IMR-90 (cell line): ENCODE data around the gene LPXN. TPM values are rescaled to one million over a fixed set of nuclear protein-coding genes. Genes with fewer than 3 reads are reported as not detected.
A peak's percentile ranks its signal among the peaks of the same experiment; 100 is the strongest.

Source experiments
- ATAC-seq: fragments of 200-7000 bp; cut with Tn5 transposase; 2 replicates; pipeline ENCODE4 v1.9.1; 2020; ENCODE audit warnings: low read depth, mild to moderate bottlenecking, moderate library complexity
- BruUV-seq: library from RNA; stranded (reverse); fragments of 400-500 nt; replicated peaks from 2 replicates; lab custom pipeline; 2021; lab: Mats Ljungman, UMichigan
- CTCF ChIA-PET: fragments of 300-600 bp; formaldehyde crosslinking; extraction: SDS; loops from one replicate; lab custom pipeline; 2021; ENCODE audit warnings: antibody characterized with exemption; lab: Yijun Ruan, JAX
- POLR2A ChIA-PET: fragments of 300-600 bp; sonication (Branson Sonifier 250); formaldehyde crosslinking; loops from one replicate; lab custom pipeline; 2022; ENCODE audit warnings: antibody characterized with exemption; ENCODE audit not compliant: unreplicated experiment; lab: Charles Lee
- DNase-seq: peaks from one replicate; pipeline ENCODE4 v3.0.0; 2013
- H2AFZ ChIP-seq: replicated peaks from 2 replicates; pipeline ENCODE3; 2013; ENCODE audit warnings: low read length, mild to moderate bottlenecking; ENCODE audit not compliant: poor library complexity
- H2AK5ac ChIP-seq: 2 replicates; pipeline ENCODE4 v1.6.1; 2013; ENCODE audit warnings: low read depth, low read length, inconsistent platforms
- H2AK9ac ChIP-seq: replicated peaks from 2 replicates; pipeline ENCODE3; 2013; ENCODE audit warnings: mild to moderate bottlenecking, low read depth, low read length, moderate library complexity; ENCODE audit not compliant: poor library complexity
- H2BK120ac ChIP-seq: 2 replicates; pipeline ENCODE4 v1.6.1; 2013; ENCODE audit warnings: low read depth, low read length, inconsistent platforms
- H2BK15ac ChIP-seq: 3 replicates; pipeline ENCODE4 v1.6.1; 2013; ENCODE audit warnings: low read depth, low read length, inconsistent platforms
- H2BK20ac ChIP-seq: 2 replicates; pipeline ENCODE4 v1.6.1; 2013; ENCODE audit warnings: low read depth, mild to moderate bottlenecking, inconsistent platforms, low read length, moderate library complexity
- H2BK5ac ChIP-seq: 2 replicates; pipeline ENCODE4 v1.6.1; 2013; ENCODE audit warnings: mild to moderate bottlenecking, low read depth, low read length, inconsistent platforms; ENCODE audit not compliant: poor library complexity, severe bottlenecking
- H3K14ac ChIP-seq: replicated peaks from 2 replicates; pipeline ENCODE4 v1.6.1; 2013; ENCODE audit warnings: low read depth, low read length, inconsistent platforms
- H3K18ac ChIP-seq: 2 replicates; pipeline ENCODE4 v1.6.1; 2013; ENCODE audit warnings: low read depth, low read length, control low read depth
- H3K23ac ChIP-seq: 2 replicates; pipeline ENCODE4 v1.6.1; 2013; ENCODE audit warnings: low read depth, low read length, inconsistent platforms
- H3K27ac ChIP-seq: 2 replicates; pipeline ENCODE4 v1.5.1; 2013; ENCODE audit warnings: mild to moderate bottlenecking, control low read depth, low read length; ENCODE audit not compliant: insufficient read depth
- H3K27me3 ChIP-seq: 2 replicates; pipeline ENCODE4 v1.6.1; 2013; ENCODE audit warnings: low read length; ENCODE audit not compliant: control insufficient read depth, insufficient read depth
- H3K36me3 ChIP-seq: 2 replicates; pipeline ENCODE4 v1.6.1; 2013; ENCODE audit warnings: low read length, mixed read lengths; ENCODE audit not compliant: control insufficient read depth, insufficient read depth
- H3K4ac ChIP-seq: 2 replicates; pipeline ENCODE4 v1.6.1; 2013; ENCODE audit warnings: low read depth, low read length, inconsistent platforms
- H3K4me1 ChIP-seq: 2 replicates; pipeline ENCODE4 v1.6.1; 2013; ENCODE audit warnings: low read length, mixed read lengths; ENCODE audit not compliant: control insufficient read depth, insufficient read depth
- H3K4me2 ChIP-seq: 2 replicates; pipeline ENCODE4 v1.6.1; 2013; ENCODE audit warnings: low read depth, mild to moderate bottlenecking, control low read depth, low read length, moderate library complexity
- H3K4me3 ChIP-seq: 2 replicates; pipeline ENCODE4 v1.5.1; 2013; ENCODE audit warnings: low read depth, mild to moderate bottlenecking, control low read depth, low read length, moderate library complexity; ENCODE audit not compliant: insufficient read depth
- H3K56ac ChIP-seq: 2 replicates; pipeline ENCODE4 v1.6.1; 2013; ENCODE audit warnings: low read length, inconsistent platforms; ENCODE audit not compliant: insufficient read depth; ENCODE audit errors: extremely low read depth
- H3K79me1 ChIP-seq, 2 experiments: 2 replicates each; pipeline ENCODE4 v1.6.1; 2013; ENCODE audit warnings: low read length in 2 of 2, inconsistent platforms in 1 of 2, low read depth in 1 of 2
- H3K9ac ChIP-seq: 2 replicates; pipeline ENCODE4 v1.6.1; 2013; ENCODE audit warnings: low read depth, low read length, control low read depth
- H3K9me1 ChIP-seq: 2 replicates; pipeline ENCODE4 v1.6.1; 2013; ENCODE audit warnings: low read length, inconsistent platforms; ENCODE audit not compliant: insufficient read depth
- H3K9me3 ChIP-seq: 2 replicates; pipeline ENCODE4 v1.6.1; 2013; ENCODE audit warnings: low read length; ENCODE audit not compliant: control insufficient read depth, insufficient read depth
- H4K20me1 ChIP-seq: 2 replicates; pipeline ENCODE4 v1.6.1; 2013; ENCODE audit warnings: low read length, inconsistent platforms; ENCODE audit not compliant: insufficient read depth
- H4K5ac ChIP-seq: 2 replicates; pipeline ENCODE4 v1.6.1; 2013; ENCODE audit warnings: mild to moderate bottlenecking, low read depth, low read length, control low read depth
- H4K8ac ChIP-seq, 2 experiments: 2 replicates each; pipeline ENCODE4 v1.6.1; 2013; ENCODE audit warnings: low read depth in 2 of 2, low read length in 2 of 2, control low read depth in 1 of 2, inconsistent platforms in 1 of 2
- H4K91ac ChIP-seq: 2 replicates; pipeline ENCODE4 v1.6.1; 2013; ENCODE audit warnings: low read depth, low read length, inconsistent platforms; ENCODE audit not compliant: insufficient read depth
- BHLHE40 ChIP-seq: fragments of 150-350 bp; IDR thresholded peaks from 2 replicates; pipeline ENCODE4 v1.6.1; 2016; ENCODE audit warnings: mild to moderate bottlenecking, low read depth, low read length
- CEBPB ChIP-seq: IDR thresholded peaks from 2 replicates; pipeline ENCODE4 v1.6.1; 2012; ENCODE audit warnings: low read depth, low read length, improper control_type of control experiment
- CHD1 ChIP-seq: IDR thresholded peaks from 2 replicates; pipeline ENCODE4 v1.6.1; 2012; ENCODE audit warnings: low read depth, low read length, improper control_type of control experiment
- FOS ChIP-seq: fragments of 150-350 bp; IDR thresholded peaks from 2 replicates; pipeline ENCODE4 v1.6.1; 2016; ENCODE audit warnings: low read depth, low read length
- MXI1 ChIP-seq: IDR thresholded peaks from 2 replicates; pipeline ENCODE4 v1.6.1; 2012; ENCODE audit warnings: low read depth, mild to moderate bottlenecking, low read length, moderate library complexity, borderline replicate concordance
- NFE2L2 ChIP-seq: fragments of 150-350 bp; IDR thresholded peaks from 2 replicates; pipeline ENCODE4 v1.6.1; 2016; ENCODE audit warnings: low read depth, mild to moderate bottlenecking, low read length
- POLR2A ChIP-seq: IDR thresholded peaks from 2 replicates; pipeline ENCODE4 v1.6.1; 2012; ENCODE audit warnings: mild to moderate bottlenecking, low read depth, low read length
- RAD21 ChIP-seq: IDR thresholded peaks from 2 replicates; pipeline ENCODE4 v1.6.1; 2012; ENCODE audit warnings: low read length, improper control_type of control experiment
- SMC3 ChIP-seq: fragments of 150-350 bp; IDR thresholded peaks from 2 replicates; pipeline ENCODE4 v1.6.1; 2016; ENCODE audit warnings: low read depth, mild to moderate bottlenecking, antibody characterized with exemption, low read length, moderate library complexity
- WGBS, 2 experiments: methylation state at CpG; one replicate each; pipeline versions ENCODE4 v1.1.5 to v1.1.7; 2013; ENCODE audit warnings: missing lambda C conversion rate in 2 of 2; ENCODE audit not compliant: insufficient read length in 1 of 2; ENCODE audit errors: extremely low coverage in 2 of 2; 5-methylcytosine and 5-hydroxymethylcytosine counted together
- dilution Hi-C: fragments of 300-500 bp; cut with HindIII; formaldehyde crosslinking; loops from one replicate; pipeline ENCODE4 v1.14.3; 2018; ENCODE audit warnings: low sequenced_read_pairs; ENCODE audit not compliant: unreplicated experiment
- in situ Hi-C: fragments of 300-500 bp; cut with MboI; formaldehyde crosslinking; loops from 3 replicates; pipeline ENCODE4 v1.14.3; 2019; ENCODE audit warnings: low sequenced_read_pairs, inconsistent platforms, mixed read lengths
- intact Hi-C: fragments of 100-400 bp; cut with micrococcal nuclease; formaldehyde crosslinking; loops from 2 replicates; pipeline ENCODE4 v1.10.0; 2022
- polyA plus RNA-seq, 3 experiments: library from polyadenylated mRNA; depleted of rRNA; stranded (reverse); fragments of >200 nt; gene quantifications; 2 replicates each; pipeline ENCODE4 v1.2.3, GENCODE V29; 2012; ENCODE audit warnings: low replicate concordance in 1 of 3
- total RNA-seq: library from RNA; depleted of rRNA; stranded (reverse); fragments of >200 nt; gene quantifications from 2 replicates; pipeline ENCODE4 v1.2.3, GENCODE V29; 2012
- TF ChIP-seq, protein P1 (sequence below): conservative IDR thresholded peaks from 2 replicates; pipeline ENCODE4 v1.5.1; 2012; ENCODE audit warnings: mild to moderate bottlenecking, low read depth, low read length, improper control_type of control experiment
- TF ChIP-seq, protein P2 (sequence below): fragments of 150-350 bp; IDR thresholded peaks from 2 replicates; pipeline ENCODE4 v1.6.1; 2017; ENCODE audit warnings: mild to moderate bottlenecking, antibody characterized with exemption, low read length, low read depth

Gene LPXN
- total and polyA plus RNA-seq, 2 of the 4 experiments (the other 2 are of a cell fraction): 13.4 to 15.7 TPM

DNA sequence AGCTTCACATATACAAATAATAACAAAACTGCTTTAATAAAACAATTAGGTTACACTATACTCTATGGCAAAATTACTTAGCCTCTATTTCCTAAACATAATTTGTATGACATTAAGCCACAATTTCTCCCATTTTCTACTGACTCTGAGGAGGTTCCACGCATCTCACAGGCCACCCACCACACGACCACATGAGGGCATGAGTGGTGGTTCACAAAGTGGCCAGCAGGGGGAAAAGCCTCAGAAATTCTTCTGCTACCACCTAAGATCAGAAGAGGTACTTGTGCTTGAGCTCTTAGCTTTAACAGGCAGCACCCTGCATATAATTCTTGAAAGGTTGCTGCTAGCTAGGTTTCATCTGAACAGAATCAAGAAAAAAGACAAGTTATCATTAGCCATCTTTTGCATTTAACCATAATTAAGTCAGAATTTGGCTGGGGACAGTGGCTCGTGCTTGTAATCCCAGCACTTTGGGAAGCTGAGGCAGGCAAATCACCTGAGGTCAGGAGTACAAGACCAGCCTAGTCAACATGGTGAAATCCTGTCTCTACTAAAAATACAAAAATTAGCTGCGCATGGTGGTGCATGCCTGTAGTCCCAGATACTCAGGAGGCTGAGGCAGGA lies 7.7 kb downstream of the LPXN start:
- H2BK120ac ChIP-seq: no peak overlapping the region
- no peak overlapping the region for H2AK9ac ChIP-seq
- no peaks in the 10 kb centered on the region for H4K20me1 ChIP-seq
- no peak overlapping the region for H4K8ac ChIP-seq
- H3K79me1 ChIP-seq: peaks cover 0 to 4% of the 10 kb centered on the region in 2 experiments; a peak in 3 of 4 replicates
- no CpG with 5 or more reads among the region's 4 CpGs for WGBS, 2 experiments
- intact Hi-C loops (no loop called here), in situ Hi-C loops (no loop called here), dilution Hi-C loops (no loop called here)
- TF ChIP-seq RAD21 (peak; percentile 61), MXI1 (no peak), SMC3 (peak; percentile 57), BHLHE40 (no peak), FOS (no peak), NFE2L2 (no peak), CHD1 (no peak), POLR2A (no peak), CEBPB (no peak)
- TF ChIP-seq, protein P1, sequence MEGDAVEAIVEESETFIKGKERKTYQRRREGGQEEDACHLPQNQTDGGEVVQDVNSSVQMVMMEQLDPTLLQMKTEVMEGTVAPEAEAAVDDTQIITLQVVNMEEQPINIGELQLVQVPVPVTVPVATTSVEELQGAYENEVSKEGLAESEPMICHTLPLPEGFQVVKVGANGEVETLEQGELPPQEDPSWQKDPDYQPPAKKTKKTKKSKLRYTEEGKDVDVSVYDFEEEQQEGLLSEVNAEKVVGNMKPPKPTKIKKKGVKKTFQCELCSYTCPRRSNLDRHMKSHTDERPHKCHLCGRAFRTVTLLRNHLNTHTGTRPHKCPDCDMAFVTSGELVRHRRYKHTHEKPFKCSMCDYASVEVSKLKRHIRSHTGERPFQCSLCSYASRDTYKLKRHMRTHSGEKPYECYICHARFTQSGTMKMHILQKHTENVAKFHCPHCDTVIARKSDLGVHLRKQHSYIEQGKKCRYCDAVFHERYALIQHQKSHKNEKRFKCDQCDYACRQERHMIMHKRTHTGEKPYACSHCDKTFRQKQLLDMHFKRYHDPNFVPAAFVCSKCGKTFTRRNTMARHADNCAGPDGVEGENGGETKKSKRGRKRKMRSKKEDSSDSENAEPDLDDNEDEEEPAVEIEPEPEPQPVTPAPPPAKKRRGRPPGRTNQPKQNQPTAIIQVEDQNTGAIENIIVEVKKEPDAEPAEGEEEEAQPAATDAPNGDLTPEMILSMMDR: peak; percentile 80
- TF ChIP-seq, protein P2, sequence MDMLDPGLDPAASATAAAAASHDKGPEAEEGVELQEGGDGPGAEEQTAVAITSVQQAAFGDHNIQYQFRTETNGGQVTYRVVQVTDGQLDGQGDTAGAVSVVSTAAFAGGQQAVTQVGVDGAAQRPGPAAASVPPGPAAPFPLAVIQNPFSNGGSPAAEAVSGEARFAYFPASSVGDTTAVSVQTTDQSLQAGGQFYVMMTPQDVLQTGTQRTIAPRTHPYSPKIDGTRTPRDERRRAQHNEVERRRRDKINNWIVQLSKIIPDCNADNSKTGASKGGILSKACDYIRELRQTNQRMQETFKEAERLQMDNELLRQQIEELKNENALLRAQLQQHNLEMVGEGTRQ: no peak
- H3K4me2 ChIP-seq: no peak overlapping the region
- POLR2A ChIA-PET: no interaction called here
- no peaks in the 10 kb centered on the region for H3K9me3 ChIP-seq
- CTCF ChIA-PET: interaction anchor here (0.6 to 2.2 kb wide), 13 partner anchors 9 to 778 kb away, joined by 3 to 16 read pairs (median 6); no protein-coding TSS in a partner anchor
- ATAC-seq: peak; percentile 97
- no peak overlapping the region for H4K5ac ChIP-seq
- no peak overlapping the region for H3K27ac ChIP-seq
- H4K91ac ChIP-seq: no peak overlapping the region
- H3K4me3 ChIP-seq: no peak overlapping the region
- H3K9ac ChIP-seq: no peak overlapping the region
- peaks cover 2% of the 10 kb centered on the region for H3K4me1 ChIP-seq
- no peak overlapping the region for H2BK15ac ChIP-seq
- BruUV-seq: no TSS peak
- H3K9me1 ChIP-seq: no peaks in the 10 kb centered on the region; the same call in 1 of the 2 replicates
- H3K27me3 ChIP-seq: no peaks in the 10 kb centered on the region
- no peak overlapping the region for H2AFZ ChIP-seq
- no peak overlapping the region for H3K4ac ChIP-seq
- no peak overlapping the region for H3K23ac ChIP-seq
- no peak overlapping the region for H3K18ac ChIP-seq
- H3K36me3 ChIP-seq: 0 out of 2 replicates have a peak, but pooled peaks cover 2% of the 10 kb centered on the region
- peak; percentile 54 for DNase-seq
- no peak overlapping the region for H3K14ac ChIP-seq
- no peak overlapping the region for H2AK5ac ChIP-seq
- H2BK5ac ChIP-seq: no peak overlapping the region
- no peak overlapping the region for H2BK20ac ChIP-seq
- H3K56ac ChIP-seq: no peak overlapping the region
